ENCODE results near the gene JDP2. TPM values are rescaled to one million over a fixed set of nuclear protein-coding genes. Genes with fewer than 3 reads are reported as not detected.

The JDP2 gene
- total RNA-seq, 2 donors from 2014 or later = 16.8 to 17.9 TPM

GRCh38 chr14:75513911-75514672 lies 86.3 kb downstream of the JDP2 start:
- intact Hi-C loops (cut with DNase I) = no loop called here
- no peak for ATAC-seq
- H3K36me3 ChIP-seq (replicated peaks in 1 of 2; ENCODE audit: insufficient read depth in 1 of 2, low read depth in 2 of 2) = no peaks in the 10 kb centered on the region
- TF ChIP-seq POLR2A (IDR thresholded peaks at IDR 0.05) (no peak), CTCF (IDR thresholded peaks at IDR 0.05) (no peak)
- no peaks in the 10 kb centered on the region for H3K9me3 ChIP-seq
- no peaks in the 10 kb centered on the region for H3K27me3 ChIP-seq
- H3K4me3 ChIP-seq = no peak overlapping the region
- 80 to 84% methylated on average over 11 to 12 of the region's 12 CpGs for WGBS, 2 donors
- H3K27ac ChIP-seq = no peak overlapping the region
- H3K4me1 ChIP-seq = no peaks in the 10 kb centered on the region
- DNase-seq = no peak

- peak; percentile 15 for ATAC-seq
Measured at GRCh38 chr14:75514673-75515628, 87.1 kb downstream of the JDP2 start.

GRCh38 chr14:75515629-75515996 lies 87.8 kb downstream of the JDP2 start:
- H3K4me1 ChIP-seq = no peaks in the 10 kb centered on the region
- no peak for ATAC-seq
- H3K27ac ChIP-seq = no peak overlapping the region
- intact Hi-C loops (cut with DNase I) = no loop called here
- H3K9me3 ChIP-seq = no peaks in the 10 kb centered on the region
- H3K4me3 ChIP-seq = no peak overlapping the region
- TF ChIP-seq CTCF (IDR thresholded peaks at IDR 0.05) (no peak), POLR2A (IDR thresholded peaks at IDR 0.05) (no peak)
- WGBS, 2 donors = 45 to 60% methylated on average over 7 of the region's 7 CpGs
- no peaks in the 10 kb centered on the region for H3K27me3 ChIP-seq
- H3K36me3 ChIP-seq (replicated peaks in 1 of 2; ENCODE audit: insufficient read depth in 1 of 2, low read depth in 2 of 2) = no peaks in the 10 kb centered on the region
- DNase-seq = no peak

More at GRCh38 chr14:75514673-75515628, 87.1 kb downstream of the JDP2 start:
- no peak for TF ChIP-seq POLR2A (IDR thresholded peaks at IDR 0.05)
- TF ChIP-seq CTCF (IDR thresholded peaks at IDR 0.05) = peak in 1 of 7 experiments; percentile 15
- 54 to 62% methylated on average over 26 to 29 of the region's 29 CpGs for WGBS, 2 donors
- DNase-seq = peak in 2 of 4 donors; percentile 25 to 37
- H3K4me3 ChIP-seq = no peak overlapping the region
- intact Hi-C loops (cut with DNase I) = no loop called here
- H3K27me3 ChIP-seq = no peaks in the 10 kb centered on the region
- H3K4me1 ChIP-seq = no peaks in the 10 kb centered on the region
- H3K36me3 ChIP-seq (replicated peaks in 1 of 2; ENCODE audit: insufficient read depth in 1 of 2, low read depth in 2 of 2) = no peaks in the 10 kb centered on the region
- no peak overlapping the region for H3K27ac ChIP-seq
- H3K9me3 ChIP-seq = no peaks in the 10 kb centered on the region

- no peak for DNase-seq
- Histone ChIP-seq H3K27ac (no peak overlapping the region), H3K9me3 (no peaks in the 10 kb centered on the region), H3K27me3 (no peaks in the 10 kb centered on the region), H3K4me1 (peaks cover 16% of the 10 kb centered on the region), H3K4me3 (no peak overlapping the region), H3K36me3 (replicated peaks in 1 of 2; ENCODE audit: insufficient read depth in 1 of 2, low read depth in 2 of 2) (no peaks in the 10 kb centered on the region)
- no peak for ATAC-seq
- WGBS, 2 donors = 56 to 72% methylated on average over 4 of the region's 4 CpGs
- intact Hi-C loops (cut with DNase I) = no loop called here
- TF ChIP-seq CTCF (IDR thresholded peaks at IDR 0.05) (peak in 1 of 7 experiments; percentile 15), POLR2A (IDR thresholded peaks at IDR 0.05) (no peak)
Measured at GRCh38 chr14:75518625-75519024, 90.8 kb downstream of the JDP2 start.

All from body of pancreas (tissue), 4 donors.